ENCODE results near the gene TXNDC11.

The TXNDC11 gene

DNA sequence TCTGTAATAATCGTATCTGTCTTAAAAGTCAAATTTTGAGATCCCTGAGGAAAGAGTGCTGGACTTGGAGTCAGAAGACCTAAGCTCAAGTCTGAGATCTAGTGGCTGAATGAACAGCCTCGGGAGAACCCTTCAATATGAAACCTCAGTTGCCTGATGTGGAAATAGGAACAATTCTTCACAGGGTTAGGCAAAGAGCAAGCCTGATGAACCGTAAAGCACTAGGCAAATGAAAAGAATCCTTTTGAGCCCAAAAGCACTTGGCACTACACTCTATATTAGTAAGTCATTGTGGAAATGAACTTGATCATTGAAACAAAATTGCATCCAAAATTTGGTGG is 20.2 kb downstream of the TXNDC11 start:
- H3K36me3 ChIP-seq (ENCODE audit: insufficient read depth) = peaks cover 44% of the 10 kb centered on the region; the same call in 1 of the 2 replicates
- no peak overlapping the region for H2AFZ ChIP-seq (ENCODE audit: low read depth)
- no peak overlapping the region for H3K4me2 ChIP-seq
- no peaks in the 10 kb centered on the region for H4K20me1 ChIP-seq (ENCODE audit: insufficient read depth)
- H3K4me3 ChIP-seq (IDR thresholded peaks at IDR 0.05; ENCODE audit: insufficient read depth, low read depth, low read length) = no peak overlapping the region
- 0 out of 2 replicates have a peak overlapping the region, but pooled peaks have one; percentile 5 for H3K27ac ChIP-seq
- no peaks in the 10 kb centered on the region for H3K27me3 ChIP-seq (ENCODE audit: insufficient read depth, low read depth)
- no peak overlapping the region for H3K9ac ChIP-seq
- TF ChIP-seq CTCF (conservative IDR thresholded peaks at IDR 0.05; ENCODE audit: low read depth, low read length) = no peak
- H3K4me1 ChIP-seq (ENCODE audit: low read depth, poor library complexity, severe bottlenecking) = peaks cover 74% of the 10 kb centered on the region
- H3K79me2 ChIP-seq (ENCODE audit: insufficient read depth, low read depth) = peaks cover 54% of the 10 kb centered on the region; the same call in 1 of the 2 replicates

DNA sequence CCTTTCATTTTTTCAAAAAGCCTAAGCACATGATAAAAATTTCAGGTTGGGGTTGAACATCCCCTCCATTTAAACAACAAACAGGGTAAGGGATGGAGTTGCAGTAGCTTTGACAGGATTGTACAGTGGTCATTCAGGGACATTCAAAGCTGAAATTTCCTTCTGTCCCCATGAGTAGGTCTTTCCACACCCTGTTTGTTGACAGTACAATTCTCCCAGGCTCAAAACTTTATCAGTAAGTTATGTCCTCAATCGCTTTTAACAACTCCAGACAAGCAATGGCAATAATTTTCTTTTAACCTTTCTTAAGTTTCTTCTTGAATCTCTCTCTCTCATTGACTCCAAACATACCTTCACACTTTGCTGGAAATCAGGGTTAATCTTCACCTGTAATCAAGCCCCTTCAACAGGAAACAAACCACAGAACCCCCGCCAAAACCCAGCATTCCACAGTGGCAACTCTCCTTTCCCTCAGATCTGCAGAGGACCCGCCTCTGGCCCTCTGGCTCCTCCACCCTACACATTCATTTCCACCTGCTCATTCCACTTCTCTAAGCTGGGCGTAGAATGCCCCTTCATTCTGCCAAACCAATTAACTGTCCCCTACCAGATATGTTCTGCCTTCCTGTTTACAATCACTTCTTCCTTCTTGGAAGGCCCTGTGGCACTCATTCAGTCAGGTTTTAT is 20.7 kb downstream of the TXNDC11 start:
- Histone ChIP-seq H3K79me2 (ENCODE audit: insufficient read depth, low read depth) (peaks cover 49% of the 10 kb centered on the region; the same call in 1 of the 2 replicates), H2AFZ (ENCODE audit: low read depth) (no peak overlapping the region), H3K36me3 (ENCODE audit: insufficient read depth) (peaks cover 44% of the 10 kb centered on the region; the same call in 1 of the 2 replicates), H4K20me1 (ENCODE audit: insufficient read depth) (no peaks in the 10 kb centered on the region), H3K27me3 (ENCODE audit: insufficient read depth, low read depth) (no peaks in the 10 kb centered on the region), H3K4me3 (IDR thresholded peaks at IDR 0.05; ENCODE audit: insufficient read depth, low read depth, low read length) (no peak overlapping the region), H3K4me2 (no peak overlapping the region), H3K9ac (no peak overlapping the region), H3K27ac (0 out of 2 replicates have a peak overlapping the region, but pooled peaks have one; percentile 5), H3K4me1 (ENCODE audit: low read depth, poor library complexity, severe bottlenecking) (peaks cover 70% of the 10 kb centered on the region)
- no peak for TF ChIP-seq CTCF (conservative IDR thresholded peaks at IDR 0.05; ENCODE audit: low read depth, low read length)

GRCh38 chr16:11719762-11720161 is 22.9 kb downstream of the TXNDC11 start:
- peaks cover 33% of the 10 kb centered on the region; the same call in 1 of the 2 replicates for H3K79me2 ChIP-seq (ENCODE audit: insufficient read depth, low read depth)
- no peaks in the 10 kb centered on the region for H4K20me1 ChIP-seq (ENCODE audit: insufficient read depth)
- no peak overlapping the region for H3K27ac ChIP-seq
- no peak overlapping the region for H3K4me2 ChIP-seq
- H3K9ac ChIP-seq = no peak overlapping the region
- no peak for TF ChIP-seq CTCF (conservative IDR thresholded peaks at IDR 0.05; ENCODE audit: low read depth, low read length)
- H3K27me3 ChIP-seq (ENCODE audit: insufficient read depth, low read depth) = no peaks in the 10 kb centered on the region
- peaks cover 58% of the 10 kb centered on the region for H3K4me1 ChIP-seq (ENCODE audit: low read depth, poor library complexity, severe bottlenecking)
- H3K36me3 ChIP-seq (ENCODE audit: insufficient read depth) = peaks cover 37% of the 10 kb centered on the region; the same call in 1 of the 2 replicates
- no peak overlapping the region for H3K4me3 ChIP-seq (IDR thresholded peaks at IDR 0.05; ENCODE audit: insufficient read depth, low read depth, low read length)
- no peak overlapping the region for H2AFZ ChIP-seq (ENCODE audit: low read depth)

DNA sequence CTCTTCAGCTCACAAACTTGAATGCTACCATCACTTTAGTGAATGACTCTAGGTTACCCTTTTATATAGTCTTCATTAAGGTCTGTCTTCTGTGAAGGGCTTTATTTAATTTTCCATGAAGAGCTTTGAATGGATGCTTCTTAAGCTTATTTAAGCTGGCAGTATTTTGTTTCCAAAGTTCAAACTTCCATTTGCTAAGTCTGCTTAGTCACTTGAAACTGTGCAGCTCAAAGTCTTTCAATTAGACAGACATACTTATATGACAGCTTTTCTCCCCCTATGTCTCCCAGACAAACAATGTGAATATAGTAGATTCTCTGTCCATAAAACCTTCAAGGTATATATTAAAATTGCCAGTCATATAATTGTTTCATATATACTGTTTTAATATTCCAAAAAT is 23.5 kb downstream of the TXNDC11 start:
- Histone ChIP-seq H3K27me3 (ENCODE audit: insufficient read depth, low read depth) (no peaks in the 10 kb centered on the region), H3K9ac (no peak overlapping the region), H3K79me2 (ENCODE audit: insufficient read depth, low read depth) (peaks cover 31% of the 10 kb centered on the region; the same call in 1 of the 2 replicates), H3K4me1 (ENCODE audit: low read depth, poor library complexity, severe bottlenecking) (peaks cover 57% of the 10 kb centered on the region), H3K4me3 (IDR thresholded peaks at IDR 0.05; ENCODE audit: insufficient read depth, low read depth, low read length) (no peak overlapping the region), H3K27ac (peak overlapping the region; percentile 7; the same call in 1 of the 2 replicates), H4K20me1 (ENCODE audit: insufficient read depth) (no peaks in the 10 kb centered on the region), H3K36me3 (ENCODE audit: insufficient read depth) (peaks cover 31% of the 10 kb centered on the region; the same call in 1 of the 2 replicates), H2AFZ (ENCODE audit: low read depth) (no peak overlapping the region), H3K4me2 (no peak overlapping the region)
- TF ChIP-seq CTCF (conservative IDR thresholded peaks at IDR 0.05; ENCODE audit: low read depth, low read length) = no peak
